ENCODE data around the gene GPR15.
"Not testable (repeated sequence)": the region's sequence is repeated elsewhere in the genome, so short reads cannot be mapped to it uniquely, and the experiment has no call there.

GPR15 gene

DNA sequence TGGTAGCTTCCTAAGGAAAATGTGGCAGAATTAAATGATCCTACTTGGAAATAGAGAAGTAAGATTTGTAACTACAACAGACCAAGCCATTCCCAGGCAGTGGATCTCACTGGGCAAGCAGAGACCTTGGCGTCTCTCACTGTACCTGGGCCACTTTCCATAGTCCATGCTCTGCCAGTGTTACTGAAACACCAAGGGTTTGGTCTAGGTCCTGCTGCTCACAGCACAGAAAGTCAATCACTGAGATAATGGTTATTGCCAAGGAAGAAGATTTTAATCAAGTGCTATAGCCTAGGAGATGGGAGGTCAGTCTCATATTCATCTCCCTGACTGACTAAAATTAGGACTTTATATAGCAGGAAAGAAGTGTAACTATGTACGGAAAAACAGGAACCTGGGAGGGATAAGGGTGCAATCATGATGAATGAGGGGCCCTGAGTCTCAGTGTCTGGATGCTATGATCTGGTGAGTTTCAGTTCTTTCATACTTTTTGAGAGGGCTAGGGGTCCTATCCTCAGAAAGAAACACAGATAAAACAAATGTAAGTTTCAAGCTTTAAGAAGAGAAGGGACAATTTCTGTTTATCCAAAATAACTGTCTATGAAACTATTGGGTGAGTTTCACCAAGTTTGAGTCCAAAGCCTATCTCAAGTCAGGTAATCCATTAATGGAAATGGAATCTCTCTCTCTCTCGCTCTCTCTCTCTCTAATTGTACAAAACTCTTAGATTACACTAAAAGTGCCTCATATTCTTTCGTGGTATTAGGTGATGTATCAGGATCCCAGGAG, 20.6 kb downstream of the GPR15 start:
- no peaks in the 10 kb centered on the region for H3K4me1 ChIP-seq (ENCODE audit: insufficient read depth, low read length)
- no peaks in the 10 kb centered on the region for H3K27me3 ChIP-seq (ENCODE audit: insufficient read depth, low read length)
- H3K36me3 ChIP-seq (ENCODE audit: insufficient read depth, low read depth, low read length) = no peaks in the 10 kb centered on the region
- no peaks in the 10 kb centered on the region for H3K9me3 ChIP-seq (ENCODE audit: insufficient read depth, low read depth, low read length)
- no peak overlapping the region for H3K9ac ChIP-seq (ENCODE audit: low read depth, low read length)
- H3K27ac ChIP-seq (ENCODE audit: low read length) = no peak overlapping the region
- H3K4me3 ChIP-seq (ENCODE audit: low read length) = no peak overlapping the region

DNA sequence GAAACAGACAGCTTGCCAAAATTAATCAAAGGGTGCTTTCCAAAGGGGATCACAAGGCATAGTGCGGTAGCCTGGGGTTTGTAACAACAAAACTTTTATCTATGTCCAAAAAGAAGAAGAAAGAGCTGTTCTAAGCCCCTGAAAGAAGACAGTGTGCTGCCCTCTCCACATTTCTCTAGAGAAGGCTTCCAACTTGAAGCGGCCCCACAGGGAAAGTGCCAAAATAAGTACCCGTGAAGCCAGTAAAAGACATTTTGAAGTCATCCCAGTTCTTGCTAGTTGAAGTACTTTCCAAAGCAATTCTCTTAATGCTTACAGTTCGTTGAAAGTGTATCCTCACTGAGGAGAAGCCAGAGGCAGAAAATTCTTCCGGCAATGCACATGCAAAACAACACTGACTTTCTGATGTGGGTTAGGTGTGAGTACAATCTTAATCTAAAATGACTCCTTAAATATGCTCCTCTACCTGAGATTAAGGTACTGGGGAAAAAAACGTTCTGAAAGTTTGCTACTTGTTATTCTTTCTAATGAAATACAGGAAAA, 21.3 kb downstream of the GPR15 start:
- H3K27ac ChIP-seq (ENCODE audit: low read length) = no peak overlapping the region

DNA sequence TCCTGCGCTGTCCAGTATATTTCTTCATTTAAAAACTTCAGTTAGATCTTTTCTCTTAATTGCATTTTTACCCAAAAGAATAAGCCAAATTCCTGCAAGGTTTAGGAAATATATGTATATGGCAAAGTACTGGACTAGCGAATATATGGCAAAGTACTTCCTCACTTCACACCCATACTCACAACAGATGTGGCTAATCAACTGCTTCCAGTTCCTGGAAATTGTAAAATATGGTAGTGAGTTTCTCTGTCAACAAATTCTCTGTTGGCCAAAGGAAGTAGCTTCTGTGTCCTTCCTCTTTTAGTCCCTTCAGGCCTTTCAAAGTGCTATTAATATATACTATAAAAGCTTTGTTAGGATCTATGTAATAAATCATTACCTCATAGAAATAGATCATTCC, 22.0 kb downstream of the GPR15 start:
- H3K36me3 ChIP-seq (ENCODE audit: insufficient read depth, low read depth, low read length) = no peaks in the 10 kb centered on the region
- no peak overlapping the region for H3K27ac ChIP-seq (ENCODE audit: low read length)
- H3K9me3 ChIP-seq (ENCODE audit: insufficient read depth, low read depth, low read length) = no peaks in the 10 kb centered on the region
- no peak overlapping the region for H3K9ac ChIP-seq (ENCODE audit: low read depth, low read length)
- no peaks in the 10 kb centered on the region for H3K4me1 ChIP-seq (ENCODE audit: insufficient read depth, low read length)
- no peak overlapping the region for H3K4me3 ChIP-seq (ENCODE audit: low read length)
- no peaks in the 10 kb centered on the region for H3K27me3 ChIP-seq (ENCODE audit: insufficient read depth, low read length)

More for the DNA sequence above, 21.3 kb downstream of the GPR15 start:
- Histone ChIP-seq H3K4me1 (ENCODE audit: insufficient read depth, low read length) (no peaks in the 10 kb centered on the region), H3K9ac (ENCODE audit: low read depth, low read length) (no peak overlapping the region), H3K36me3 (ENCODE audit: insufficient read depth, low read depth, low read length) (no peaks in the 10 kb centered on the region), H3K9me3 (ENCODE audit: insufficient read depth, low read depth, low read length) (no peaks in the 10 kb centered on the region), H3K4me3 (ENCODE audit: low read length) (no peak overlapping the region), H3K27me3 (ENCODE audit: insufficient read depth, low read length) (no peaks in the 10 kb centered on the region)

DNA sequence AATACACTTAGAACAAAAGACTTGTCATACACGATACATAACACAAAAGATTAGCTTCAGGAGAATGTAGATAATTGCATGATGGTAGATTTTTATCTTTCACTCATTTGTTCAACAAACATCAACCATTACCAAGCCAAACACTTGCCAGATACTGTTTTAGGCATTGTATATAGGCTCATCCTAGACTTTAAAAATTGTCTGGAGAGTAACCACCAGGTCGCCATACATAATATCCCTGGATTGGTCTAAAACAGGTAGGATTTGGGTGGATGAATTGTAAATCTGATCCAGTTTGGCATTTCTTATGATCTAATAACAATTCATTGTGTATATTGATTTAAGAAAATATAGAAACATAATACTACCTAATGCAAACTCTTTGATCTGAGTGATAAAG, 22.8 kb downstream of the GPR15 start:
- H3K9ac ChIP-seq (ENCODE audit: low read depth, low read length) = no peak overlapping the region
- H3K4me3 ChIP-seq (ENCODE audit: low read length) = no peak overlapping the region
- H3K4me1 ChIP-seq (ENCODE audit: insufficient read depth, low read length) = no peaks in the 10 kb centered on the region
- H3K27ac ChIP-seq (ENCODE audit: low read length) = no peak overlapping the region
- H3K36me3 ChIP-seq (ENCODE audit: insufficient read depth, low read depth, low read length) = no peaks in the 10 kb centered on the region
- no peaks in the 10 kb centered on the region for H3K9me3 ChIP-seq (ENCODE audit: insufficient read depth, low read depth, low read length)
- no peaks in the 10 kb centered on the region for H3K27me3 ChIP-seq (ENCODE audit: insufficient read depth, low read length)

DNA sequence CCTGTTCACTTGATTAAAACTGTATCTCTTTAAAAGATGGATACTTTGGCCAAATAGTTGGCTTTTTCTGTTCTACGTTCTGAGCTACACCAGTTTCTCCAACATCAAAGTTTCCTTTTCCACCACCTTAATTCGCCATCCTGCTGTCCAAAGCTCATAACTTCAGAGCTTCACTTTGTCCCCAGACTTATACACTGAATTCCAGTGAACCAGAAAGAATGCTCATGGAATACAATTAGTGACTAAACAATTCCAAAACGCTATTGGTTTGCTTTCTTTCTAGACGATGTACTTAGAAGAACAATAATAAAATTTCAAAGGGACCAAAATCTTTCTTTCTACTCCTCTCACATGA, 23.2 kb downstream of the GPR15 start:
- Histone ChIP-seq H3K9ac (ENCODE audit: low read depth, low read length) (no peak overlapping the region), H3K4me1 (ENCODE audit: insufficient read depth, low read length) (no peaks in the 10 kb centered on the region), H3K9me3 (ENCODE audit: insufficient read depth, low read depth, low read length) (no peaks in the 10 kb centered on the region), H3K27ac (ENCODE audit: low read length) (no peak overlapping the region), H3K4me3 (ENCODE audit: low read length) (no peak overlapping the region), H3K27me3 (ENCODE audit: insufficient read depth, low read length) (no peaks in the 10 kb centered on the region), H3K36me3 (ENCODE audit: insufficient read depth, low read depth, low read length) (no peaks in the 10 kb centered on the region)

DNA sequence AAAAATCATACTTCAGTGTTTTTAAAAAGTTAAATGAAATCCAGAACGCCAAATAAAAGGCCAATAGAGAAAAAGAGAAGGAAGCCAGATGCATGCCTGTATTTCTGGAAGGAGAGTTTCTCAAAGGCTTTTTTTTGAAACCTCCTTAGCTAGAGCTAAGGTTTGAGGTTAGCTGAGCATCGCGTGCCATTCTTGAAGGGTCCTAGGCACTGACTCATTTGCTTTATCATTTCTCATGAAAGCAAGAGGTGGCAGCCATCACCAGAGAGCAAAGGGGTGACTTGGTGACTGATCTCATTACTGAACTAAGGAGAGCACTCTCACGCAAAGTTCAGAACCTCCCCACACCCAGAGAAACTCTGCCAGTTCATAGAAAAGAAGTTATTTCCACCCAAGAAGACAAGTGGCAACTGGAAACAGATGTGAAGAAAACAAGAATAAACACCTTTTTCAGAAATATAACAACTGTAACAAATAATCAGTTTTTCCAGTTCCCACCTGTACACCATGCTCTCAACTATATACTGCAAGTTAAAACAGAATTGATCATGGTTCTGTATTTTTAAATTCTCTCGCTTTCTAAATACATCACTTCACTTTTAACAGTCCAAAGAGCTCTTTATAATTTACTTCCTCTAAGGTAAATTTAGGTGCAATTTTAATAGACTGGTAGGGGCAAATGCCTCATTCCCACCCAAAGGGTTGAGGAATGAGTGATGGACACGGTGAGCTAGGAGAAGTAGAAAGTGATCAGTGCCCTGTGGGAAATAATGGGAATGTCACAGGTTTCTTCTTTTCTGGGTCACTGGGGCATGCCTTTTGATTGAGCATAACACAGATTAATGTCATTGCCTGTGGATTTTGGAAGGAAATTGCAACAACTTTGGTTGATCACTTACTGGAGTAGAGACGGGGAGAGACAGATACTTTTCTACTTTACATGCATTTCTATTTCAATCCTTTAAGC, 24.7 kb downstream of the GPR15 start:
- Histone ChIP-seq H3K9me3 (ENCODE audit: insufficient read depth, low read depth, low read length) (no peaks in the 10 kb centered on the region), H3K4me1 (ENCODE audit: insufficient read depth, low read length) (no peaks in the 10 kb centered on the region), H3K9ac (ENCODE audit: low read depth, low read length) (no peak overlapping the region), H3K36me3 (ENCODE audit: insufficient read depth, low read depth, low read length) (no peaks in the 10 kb centered on the region), H3K27ac (ENCODE audit: low read length) (no peak overlapping the region), H3K27me3 (ENCODE audit: insufficient read depth, low read length) (no peaks in the 10 kb centered on the region), H3K4me3 (ENCODE audit: low read length) (no peak overlapping the region)

DNA sequence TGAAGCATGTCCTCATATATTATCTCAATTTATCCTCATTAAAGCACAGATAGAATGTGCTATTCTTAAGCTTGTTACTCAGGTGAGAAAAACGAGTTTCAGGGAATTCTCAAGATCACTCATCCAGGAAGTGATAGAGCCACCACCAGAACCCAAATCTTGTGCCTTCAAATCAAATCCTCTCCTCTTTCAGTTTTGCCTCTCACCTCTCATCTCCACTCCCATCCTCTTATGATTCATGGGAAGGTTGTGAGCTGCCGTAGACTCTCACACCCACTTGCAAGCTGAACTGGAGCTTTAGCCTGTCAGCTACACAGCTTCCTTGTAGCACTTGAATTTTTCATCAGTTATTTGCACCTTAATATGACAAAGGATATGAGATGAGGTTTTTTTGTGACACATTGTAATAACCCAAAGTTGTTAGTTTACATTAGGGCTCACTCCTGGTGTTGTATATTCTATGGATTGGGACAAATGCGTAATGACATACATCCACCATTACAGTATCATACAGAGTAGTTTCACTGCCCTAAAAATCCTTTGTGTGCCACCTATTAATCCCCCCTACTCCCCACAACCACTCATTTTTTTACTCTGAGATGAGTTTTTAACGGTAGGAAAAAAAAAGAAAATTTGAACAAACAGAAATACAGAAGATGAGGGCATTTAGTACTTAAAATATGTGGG, 25.7 kb downstream of the GPR15 start:
- Histone ChIP-seq H3K9ac (ENCODE audit: low read depth, low read length) (no peak overlapping the region), H3K27ac (ENCODE audit: low read length) (no peak overlapping the region), H3K36me3 (ENCODE audit: insufficient read depth, low read depth, low read length) (no peaks in the 10 kb centered on the region), H3K9me3 (ENCODE audit: insufficient read depth, low read depth, low read length) (no peaks in the 10 kb centered on the region), H3K27me3 (ENCODE audit: insufficient read depth, low read length) (no peaks in the 10 kb centered on the region), H3K4me1 (ENCODE audit: insufficient read depth, low read length) (no peaks in the 10 kb centered on the region), H3K4me3 (ENCODE audit: low read length) (no peak overlapping the region)

DNA sequence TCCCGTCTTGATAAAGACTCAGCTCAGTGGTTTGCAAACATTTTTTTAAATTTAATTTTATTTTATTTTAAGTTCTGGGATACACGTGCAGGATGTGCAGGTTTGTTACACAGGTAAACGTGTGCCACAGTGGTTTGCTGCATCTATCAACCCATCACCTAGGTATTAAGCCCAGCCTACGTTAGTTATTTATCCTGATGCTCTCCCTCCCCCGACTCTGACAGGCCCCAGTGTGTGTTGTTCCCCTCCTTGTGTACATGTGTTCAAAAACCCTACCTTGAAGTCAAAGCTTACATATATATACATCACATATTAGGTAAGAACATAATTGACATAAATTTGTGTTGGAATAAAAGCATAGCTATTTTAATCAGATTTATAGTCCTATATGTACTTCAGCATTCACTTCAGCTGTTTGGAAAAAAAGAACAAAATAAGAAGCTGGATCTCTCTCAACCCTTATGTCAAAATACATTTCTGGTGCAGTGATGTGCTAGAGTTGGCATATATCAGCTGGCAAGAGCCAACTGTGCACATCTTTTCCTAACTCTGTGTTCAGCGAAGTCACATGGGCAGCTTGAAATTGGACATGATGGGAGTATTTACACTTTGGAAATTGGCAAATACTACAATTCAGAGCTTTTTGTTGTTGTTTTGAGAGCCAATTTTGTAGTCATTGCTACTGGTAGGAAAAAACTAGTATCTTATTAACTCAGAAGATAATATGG, 26.5 kb downstream of the GPR15 start:
- Histone ChIP-seq H3K36me3 (ENCODE audit: insufficient read depth, low read depth, low read length) (no peaks in the 10 kb centered on the region), H3K9ac (ENCODE audit: low read depth, low read length) (no peak overlapping the region), H3K27ac (ENCODE audit: low read length) (no peak overlapping the region), H3K4me1 (ENCODE audit: insufficient read depth, low read length) (no peaks in the 10 kb centered on the region), H3K9me3 (ENCODE audit: insufficient read depth, low read depth, low read length) (no peaks in the 10 kb centered on the region), H3K4me3 (ENCODE audit: low read length) (no peak overlapping the region), H3K27me3 (ENCODE audit: insufficient read depth, low read length) (no peaks in the 10 kb centered on the region)

DNA sequence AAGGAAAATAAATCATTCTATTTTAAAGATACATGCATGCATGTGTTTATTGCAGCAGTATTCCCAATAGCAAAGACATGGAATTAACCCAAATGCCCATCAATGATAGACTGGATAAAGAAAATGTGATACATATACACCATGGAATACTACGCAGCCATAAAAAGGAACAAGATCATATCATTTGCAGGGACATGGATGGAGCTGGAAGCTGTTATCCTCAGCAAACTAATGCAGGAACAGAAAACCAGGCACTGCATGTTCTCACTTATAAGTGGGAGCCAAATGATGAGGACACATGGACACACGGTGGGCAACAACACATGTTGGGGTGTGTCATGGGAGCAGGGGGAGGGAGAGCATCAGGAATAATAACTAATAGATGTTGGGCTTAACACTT, 28.0 kb downstream of the GPR15 start:
- H3K27ac ChIP-seq (ENCODE audit: low read length); H3K27me3 ChIP-seq (ENCODE audit: insufficient read depth, low read length); H3K9me3 ChIP-seq (ENCODE audit: insufficient read depth, low read depth, low read length); H3K4me1 ChIP-seq (ENCODE audit: insufficient read depth, low read length); H3K36me3 ChIP-seq (ENCODE audit: insufficient read depth, low read depth, low read length); H3K9ac ChIP-seq (ENCODE audit: low read depth, low read length); H3K4me3 ChIP-seq (ENCODE audit: low read length): not testable (repeated sequence)

DNA sequence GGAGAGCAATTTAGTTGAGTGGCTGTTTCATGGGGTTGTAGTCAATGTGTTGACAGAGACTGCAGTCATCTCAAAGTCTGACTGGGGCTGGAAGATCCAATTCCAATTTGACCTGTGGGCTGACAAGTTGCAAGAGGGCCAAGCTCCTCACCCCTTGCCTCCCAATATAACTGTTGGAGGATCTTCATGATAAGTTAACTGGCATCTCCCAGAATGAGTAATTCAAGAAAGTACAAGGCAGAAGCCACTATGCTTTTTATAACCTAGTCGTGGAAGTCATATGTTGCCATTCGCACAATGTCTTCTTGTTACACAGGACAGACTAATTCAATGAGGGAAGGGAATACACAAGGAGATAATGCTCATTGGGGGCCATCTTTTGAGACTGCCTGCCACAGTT, 29.1 kb downstream of the GPR15 start:
- Histone ChIP-seq H3K4me3 (ENCODE audit: low read length) (no peak overlapping the region), H3K9ac (ENCODE audit: low read depth, low read length) (no peak overlapping the region), H3K27ac (ENCODE audit: low read length) (no peak overlapping the region), H3K36me3 (ENCODE audit: insufficient read depth, low read depth, low read length) (no peaks in the 10 kb centered on the region), H3K27me3 (ENCODE audit: insufficient read depth, low read length) (no peaks in the 10 kb centered on the region), H3K4me1 (ENCODE audit: insufficient read depth, low read length) (no peaks in the 10 kb centered on the region), H3K9me3 (ENCODE audit: insufficient read depth, low read depth, low read length) (no peaks in the 10 kb centered on the region)
